M059J (cell line): Measurements from ENCODE around the gene IGFBP3. TPM values are rescaled to one million over a fixed set of nuclear protein-coding genes. Genes with fewer than 3 reads are reported as not detected.

Source experiments
- DNase-seq: peaks from one replicate; pipeline ENCODE4 v3.0.0-alpha.2; 2012; ENCODE audit warnings: low read depth
- total RNA-seq: library from RNA; depleted of rRNA; stranded (reverse); fragments of >200 nt; shearing (Covaris generic); gene quantifications from 2 replicates; pipeline ENCODE4 v1.2.3, GENCODE V29; 2014

Gene IGFBP3
- total RNA-seq, 1 experiment from 2014 or later = 23.3 TPM

- DNase-seq = peak; percentile 77
These were observed 2.2 kb upstream of the IGFBP3 start for GRCh38 chr7:45923290-45923689.

GRCh38 chr7:45922810-45923209 is 1.7 kb upstream of the IGFBP3 start:
- DNase-seq = peak; percentile 43

DNA sequence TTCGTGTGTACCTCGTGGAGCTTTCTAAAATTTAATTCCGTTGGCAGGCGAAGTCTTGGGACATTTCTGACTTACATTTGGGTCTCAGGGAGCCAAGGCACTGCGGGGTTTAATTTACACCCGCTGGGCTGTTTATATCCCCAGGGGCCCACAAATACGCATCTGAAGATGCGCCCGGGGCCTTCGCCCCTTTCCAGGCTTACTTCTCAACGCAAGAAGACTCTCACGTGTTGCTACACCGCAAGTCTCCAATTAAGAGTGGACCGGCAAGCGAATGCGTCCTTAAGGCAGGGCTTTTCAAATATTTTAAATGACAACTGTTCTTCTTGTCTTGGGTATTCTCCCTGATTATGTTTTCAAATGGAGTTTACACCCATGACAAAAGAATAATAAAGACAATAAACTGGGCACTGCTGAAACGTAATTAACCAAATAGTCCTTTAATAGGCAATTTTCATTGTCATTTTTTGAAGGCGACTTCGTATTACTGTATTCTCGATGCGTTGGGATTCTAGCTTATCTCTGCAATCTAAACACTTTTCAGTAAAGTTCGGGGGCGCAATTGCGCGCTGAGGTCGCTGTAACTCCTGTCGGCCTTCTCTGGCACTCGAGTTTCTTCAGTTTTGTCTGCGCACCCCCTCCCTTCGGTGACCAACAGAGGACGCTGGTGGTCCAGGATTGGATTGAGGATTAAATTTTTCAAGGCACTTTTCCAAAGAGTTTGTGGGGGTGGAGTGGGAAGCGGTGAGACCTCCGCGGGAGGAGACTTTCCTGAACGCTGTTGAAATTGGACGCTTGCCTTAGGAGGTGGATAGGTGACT is 837 bp upstream of the IGFBP3 start:
- peak; percentile 68 for DNase-seq

DNA sequence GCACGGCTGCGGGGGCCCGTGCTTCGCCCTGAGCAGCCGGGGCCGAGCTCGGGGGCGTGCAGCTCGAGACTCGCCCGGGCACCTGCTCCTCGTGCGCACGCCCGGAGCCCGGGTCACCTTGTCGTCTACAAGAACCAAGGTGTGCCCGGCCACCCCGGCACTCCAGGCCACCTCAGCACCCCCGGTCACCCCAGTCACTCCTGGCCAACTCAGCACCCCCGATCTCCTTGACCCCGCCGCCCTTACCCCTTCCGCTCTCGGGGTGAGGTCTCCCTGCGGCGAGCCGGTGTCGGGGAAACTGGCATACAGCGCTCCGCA is 268 bp upstream of the IGFBP3 start:
- DNase-seq = no peak

DNA sequence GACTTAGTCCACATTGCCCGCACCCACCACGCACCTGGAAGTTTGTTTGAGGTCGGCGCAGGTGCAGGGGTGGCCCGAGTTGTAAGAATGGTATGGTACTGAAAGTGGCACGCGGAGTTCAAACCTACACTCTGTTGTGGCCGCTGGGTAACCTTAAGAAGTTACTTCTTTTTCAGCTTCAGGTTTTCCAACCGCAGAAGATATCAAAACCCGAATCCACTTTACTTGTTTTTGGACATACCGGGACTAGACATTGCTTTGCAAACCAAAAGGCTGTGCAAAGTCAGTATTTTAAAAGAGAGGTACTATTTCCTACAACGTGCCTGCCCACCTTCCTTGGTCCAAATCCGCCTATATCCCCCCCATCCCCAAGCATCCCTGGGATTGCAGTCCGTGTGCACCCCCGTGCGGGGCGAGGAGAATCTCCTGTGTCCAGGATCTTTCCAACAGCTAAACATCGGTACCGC is 1.0 kb downstream of the IGFBP3 start:
- no peak for DNase-seq

- DNase-seq = no peak
These were observed 1.8 kb downstream of the IGFBP3 start for GRCh38 chr7:45919231-45919784.

DNA sequence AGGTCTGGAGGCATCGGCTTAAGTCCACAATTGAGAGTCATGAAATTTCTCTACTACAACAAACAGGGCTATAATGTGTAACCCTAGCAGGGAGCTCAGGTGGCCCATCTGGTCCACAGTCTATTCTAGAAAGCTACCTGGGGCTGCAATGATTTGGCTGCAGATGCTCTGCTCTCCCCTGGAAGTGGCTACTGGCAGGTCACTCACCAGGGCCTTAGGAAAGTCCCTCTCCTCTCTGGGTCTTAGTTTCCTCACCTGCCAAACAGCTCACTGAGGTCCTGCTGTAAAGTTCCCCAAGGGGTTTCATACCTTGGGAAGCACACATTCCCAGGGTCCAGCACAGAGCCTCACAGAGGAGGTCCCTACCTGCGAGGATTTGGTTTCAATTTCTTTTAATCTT is 2.5 kb downstream of the IGFBP3 start:
- DNase-seq = no peak

GRCh38 chr7:45917658-45918057 is 3.4 kb downstream of the IGFBP3 start:
- peak; percentile 65 for DNase-seq

DNA sequence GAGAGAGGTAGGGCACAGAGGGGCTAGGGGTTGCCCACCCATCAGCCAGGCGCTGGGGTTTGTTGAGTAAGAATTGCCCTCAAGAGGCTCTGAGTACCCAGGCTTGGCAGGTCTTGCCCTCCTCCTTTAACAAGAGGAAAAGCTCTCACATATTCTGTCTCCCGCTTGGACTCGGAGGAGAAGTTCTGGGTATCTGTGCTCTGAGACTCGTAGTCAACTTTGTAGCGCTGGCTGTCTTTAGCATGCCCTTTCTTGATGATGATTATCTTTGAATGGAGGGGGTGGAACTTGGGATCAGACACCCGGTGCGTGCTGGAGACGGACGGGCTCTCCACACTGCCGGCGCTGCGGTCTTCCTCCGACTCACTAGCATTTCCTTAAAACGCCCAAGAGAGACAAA is 4.0 kb downstream of the IGFBP3 start:
- DNase-seq = no peak

- no peak for DNase-seq
These were observed 5.5 kb downstream of the IGFBP3 start for GRCh38 chr7:45915606-45916005.

GRCh38 chr7:45914911-45915310 is 6.2 kb downstream of the IGFBP3 start:
- DNase-seq = no peak

DNA sequence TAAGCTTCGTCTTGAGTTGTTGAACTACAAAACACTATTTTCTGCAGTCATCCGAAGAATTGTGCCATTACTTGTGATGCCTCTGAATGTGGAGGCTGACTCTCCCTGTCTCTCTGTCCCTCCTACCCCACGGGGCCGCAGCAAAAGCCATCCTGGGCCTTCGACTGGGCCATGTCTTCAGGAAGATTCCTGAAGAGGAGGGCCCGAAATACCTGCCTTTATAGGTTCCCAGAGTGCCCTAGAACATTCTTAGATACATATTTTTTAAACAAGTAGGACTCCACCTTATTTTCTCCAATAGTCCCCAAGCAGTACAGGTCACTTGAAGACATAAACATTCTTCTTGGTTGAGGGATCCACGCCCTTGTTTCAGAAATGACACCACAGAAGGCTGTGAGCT is 8.1 kb downstream of the IGFBP3 start:
- no peak for DNase-seq

- DNase-seq = no peak
These were observed 9.8 kb downstream of the IGFBP3 start for GRCh38 chr7:45911311-45911710.

DNA sequence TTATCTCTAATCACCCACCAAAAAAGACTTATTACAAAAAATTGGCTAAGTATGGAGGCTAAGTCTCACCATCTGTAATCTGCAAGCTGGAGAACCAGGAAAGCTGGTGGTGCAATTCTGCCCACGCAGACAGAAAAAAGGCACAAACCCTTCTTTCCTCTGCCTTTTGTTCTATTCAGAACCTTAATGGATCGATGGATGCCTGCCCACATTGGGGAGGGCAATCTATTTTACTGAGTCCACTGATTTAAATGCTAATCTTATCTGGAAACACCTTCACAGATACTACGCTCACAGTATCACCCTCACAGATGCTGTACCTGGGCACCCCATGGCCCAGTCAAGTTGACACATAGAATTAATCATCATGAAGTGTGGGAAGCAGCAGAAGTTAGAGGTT is 10.2 kb downstream of the IGFBP3 start:
- DNase-seq = no peak

DNA sequence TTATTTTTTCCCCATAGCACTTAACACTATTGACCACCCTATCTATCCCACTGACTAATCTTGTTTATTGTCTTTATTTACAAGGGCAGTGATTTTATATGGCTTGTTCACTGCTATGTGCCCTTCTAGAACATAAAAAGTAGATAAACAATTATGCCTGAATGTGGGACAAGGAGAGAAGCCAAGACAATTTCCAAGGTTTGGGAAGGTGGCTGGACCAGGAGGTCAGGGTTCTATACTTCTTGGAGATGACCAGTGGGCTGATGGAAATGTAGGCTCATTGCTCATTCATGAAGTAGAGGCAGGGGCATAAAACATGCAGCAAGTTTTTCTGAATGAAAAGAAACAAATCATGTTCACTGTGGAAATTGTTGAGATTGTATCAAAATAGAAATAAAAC is 11.5 kb downstream of the IGFBP3 start:
- DNase-seq = no peak

GRCh38 chr7:45902820-45903219 is 18.3 kb downstream of the IGFBP3 start:
- no peak for DNase-seq

DNA sequence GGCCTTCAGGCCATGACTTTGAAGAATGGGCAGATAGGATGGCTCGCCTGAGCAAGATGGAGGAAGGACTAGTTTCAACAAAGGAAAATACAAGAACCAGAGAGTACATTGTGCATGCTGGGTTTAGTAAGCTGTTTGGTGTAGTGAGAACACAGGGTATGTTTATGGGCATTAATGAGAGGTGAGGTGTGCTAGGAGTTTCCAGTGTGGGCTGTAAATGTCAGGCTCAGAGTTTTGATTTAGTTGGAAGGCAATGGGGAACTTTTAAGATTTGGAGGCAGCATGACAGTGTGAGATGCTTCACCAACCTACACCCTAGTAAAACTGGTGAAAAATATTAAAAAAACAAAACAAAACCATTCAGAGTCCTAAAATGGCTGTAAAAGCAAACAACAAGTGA is 19.5 kb downstream of the IGFBP3 start:
- DNase-seq = no peak

- no peak for DNase-seq
These were observed 22.9 kb downstream of the IGFBP3 start for GRCh38 chr7:45898222-45898621.

GRCh38 chr7:45897042-45897690 is 23.9 kb downstream of the IGFBP3 start:
- DNase-seq = peak; percentile 89

DNA sequence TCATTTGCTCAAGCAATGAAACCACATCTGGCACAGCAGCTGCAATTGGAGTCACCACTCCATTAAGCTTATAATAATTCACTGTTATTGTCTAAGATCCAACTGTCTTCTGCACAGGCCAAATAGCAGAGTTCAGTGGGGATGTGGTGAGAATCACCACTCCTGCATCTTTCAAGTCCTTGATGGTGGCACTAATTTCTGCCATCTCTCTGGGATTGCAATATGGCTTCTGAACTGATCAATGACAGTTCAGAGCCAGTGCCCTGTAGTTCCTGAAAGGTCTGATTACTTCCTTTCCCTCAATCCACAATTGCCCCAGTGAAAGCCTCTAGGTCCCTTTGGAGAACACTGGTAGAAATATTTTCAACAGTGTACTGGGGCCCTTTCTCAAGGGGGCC is 26.4 kb downstream of the IGFBP3 start:
- no peak for DNase-seq

DNA sequence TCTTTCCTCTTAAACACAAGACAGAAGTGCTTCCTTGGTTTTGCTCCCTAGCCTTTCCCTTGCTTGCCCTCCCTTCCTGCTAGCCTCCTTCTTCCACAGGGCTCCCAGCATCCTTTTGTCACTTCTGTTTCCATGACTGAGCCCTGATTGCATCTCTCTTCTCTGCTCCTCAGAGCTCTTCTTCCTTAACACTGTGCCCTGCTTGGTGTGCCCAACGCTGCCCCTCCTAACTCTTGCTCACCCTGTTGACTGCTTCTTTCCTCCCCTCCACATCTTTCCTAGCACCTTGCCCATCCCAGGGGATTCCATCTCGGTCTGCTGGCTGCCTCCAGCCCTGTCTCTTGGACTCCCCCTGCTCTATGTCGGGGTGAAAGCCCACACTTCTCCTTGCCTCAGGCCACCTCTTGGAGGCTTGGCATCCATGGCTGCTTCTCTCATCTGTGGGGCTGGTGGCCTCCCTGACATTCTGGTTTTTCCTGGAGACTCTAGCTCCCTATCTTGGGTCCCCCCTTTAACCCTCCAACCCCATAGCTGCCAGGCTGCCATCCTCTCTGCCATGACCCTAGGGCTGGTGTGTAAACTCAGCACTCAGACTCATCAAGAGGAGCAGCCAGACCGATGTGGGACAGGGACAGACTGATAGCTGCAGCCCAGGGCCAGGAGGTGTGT is 26.9 kb downstream of the IGFBP3 start:
- DNase-seq = no peak

DNA sequence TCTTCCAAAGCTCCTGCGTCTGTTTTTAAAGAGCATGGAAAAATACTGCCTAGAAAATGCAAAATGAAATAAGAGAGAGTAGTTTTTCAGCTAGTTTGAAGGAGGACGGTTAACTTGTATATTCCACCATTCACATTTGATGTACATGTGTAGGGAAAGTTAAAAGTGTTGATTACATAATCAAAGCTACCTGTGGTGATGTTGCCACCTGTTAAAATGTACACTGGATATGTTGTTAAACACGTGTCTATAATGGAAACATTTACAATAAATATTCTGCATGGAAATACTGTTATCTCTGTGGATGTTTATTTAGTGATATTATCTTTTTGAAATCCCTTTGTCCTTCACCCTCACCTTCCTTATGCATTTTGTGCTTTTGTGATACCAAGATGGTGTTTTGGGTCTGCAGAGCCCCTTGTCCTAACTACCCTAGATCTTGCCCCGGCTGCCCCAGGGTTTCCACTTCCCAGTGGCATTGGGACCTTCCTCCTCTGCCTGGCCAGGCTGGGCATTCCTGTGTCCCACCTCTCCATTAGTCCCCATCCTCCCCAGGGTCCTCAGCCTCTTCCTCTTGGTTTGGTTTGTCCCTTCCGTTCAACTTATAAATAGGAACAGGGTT is 27.6 kb downstream of the IGFBP3 start:
- DNase-seq = no peak
